HepG2 (cell line): ENCODE data around the gene TEF. TPM values are rescaled to one million over a fixed set of nuclear protein-coding genes. Genes with fewer than 3 reads are reported as not detected.

ENCODE experiments used
- ATAC-seq: fragments of 200-7000 bp; cut with Tn5 transposase; 3 replicates; pipeline ENCODE4 v1.9.1; 2020; ENCODE audit warnings: mild to moderate bottlenecking, moderate library complexity
- BruUV-seq: library from RNA; stranded (reverse); fragments of 400-500 nt; replicated peaks from 2 replicates; lab custom pipeline; 2021; lab: Mats Ljungman, UMichigan
- CTCF ChIA-PET: fragments of 300-600 bp; formaldehyde crosslinking; extraction: SDS; loops from one replicate; lab custom pipeline; 2021; ENCODE audit warnings: low total read pairs, inconsistent platforms, low intra/inter-chr PET ratio; lab: Yijun Ruan, JAX
- POLR2A ChIA-PET: fragments of 350-600 bp; sonication (Branson Sonifier 250); formaldehyde crosslinking; loops from one replicate; lab custom pipeline; 2020; ENCODE audit warnings: antibody characterized with exemption, inconsistent platforms; lab: Yijun Ruan, JAX
- DNase-seq: peaks from one replicate; pipeline ENCODE4 v3.0.0-alpha.2; 2015; ENCODE audit warnings: low spot score
- FAIRE-seq: peaks from 3 replicates; lab custom pipeline; 2011; peaks lifted over from hg19 to GRCh38; lab: Jason Lieb, UNC
- H2AFZ ChIP-seq: one replicate; pipeline ENCODE4 v1.6.1; 2011; ENCODE audit warnings: low read length, inconsistent platforms
- H3K27ac ChIP-seq: fragments of 300-600 bp; 3 replicates; pipeline ENCODE4 v1.8.0; 2011; ENCODE audit warnings: mixed run types, mild to moderate bottlenecking, mixed read lengths, low read length, inconsistent platforms; ENCODE audit not compliant: insufficient read depth; ENCODE audit errors: extremely low read length
- H3K27me3 ChIP-seq, 2 experiments: fragments of 200-600 bp in 1 of 2; 2 replicates in 1 of 2; 3 replicates in 1 of 2; pipeline versions ENCODE4 v1.6.0 to v1.8.0; 2011; ENCODE audit warnings: low read length in 2 of 2, mild to moderate bottlenecking in 2 of 2, moderate library complexity in 2 of 2, inconsistent platforms in 1 of 2; ENCODE audit not compliant: insufficient read depth in 2 of 2, control insufficient read depth in 1 of 2
- H3K36me3 ChIP-seq, 2 experiments: fragments of 200-600 bp in 1 of 2; replicated peaks in 1 of 2; 2 replicates in 1 of 2; 3 replicates in 1 of 2; pipeline versions ENCODE4 v1.5.1 to v1.8.0; 2011; ENCODE audit warnings: low read length in 2 of 2, inconsistent platforms in 1 of 2; ENCODE audit not compliant: insufficient read depth in 2 of 2, control insufficient read depth in 1 of 2
- H3K4me1 ChIP-seq: 2 replicates; pipeline ENCODE4 v1.5.1; 2012; ENCODE audit warnings: low read length, inconsistent platforms; ENCODE audit not compliant: insufficient read depth
- H3K4me2 ChIP-seq: 2 replicates; pipeline ENCODE4 v1.6.0; 2011; ENCODE audit warnings: low read depth, low read length, inconsistent platforms
- H3K4me3 ChIP-seq, 3 experiments: fragments of 200-600 bp in 1 of 3; sonication (generic), shearing (Covaris generic) in 1 of 3; replicated peaks in 1 of 3; 2 replicates each; pipeline ENCODE4 v1.5.1; 2011 to 2016; ENCODE audit warnings: low read length in 3 of 3, inconsistent platforms in 2 of 3, low read depth in 2 of 3, mild to moderate bottlenecking in 2 of 3, control low read depth in 1 of 3, mixed read lengths in 1 of 3; ENCODE audit not compliant: insufficient read depth in 1 of 3
- H3K79me2 ChIP-seq: one replicate; pipeline ENCODE4 v1.6.1; 2011; ENCODE audit warnings: low read length, inconsistent platforms; ENCODE audit not compliant: insufficient read depth
- H3K9ac ChIP-seq: 2 replicates; pipeline ENCODE4 v1.6.0; 2011; ENCODE audit warnings: mild to moderate bottlenecking, low read depth, low read length, inconsistent platforms; ENCODE audit not compliant: insufficient read depth
- H3K9me3 ChIP-seq: 2 replicates; pipeline ENCODE4 v1.5.1; 2012; ENCODE audit warnings: mild to moderate bottlenecking, low read length
- H4K20me1 ChIP-seq: 2 replicates; pipeline ENCODE4 v1.6.0; 2011; ENCODE audit warnings: inconsistent platforms, mild to moderate bottlenecking, low read length, moderate library complexity; ENCODE audit not compliant: insufficient read depth
- CCAR2 ChIP-seq: fragments of 200-400 bp; formaldehyde crosslinking; optimal IDR thresholded peaks from 2 replicates; pipeline ENCODE3; 2018; ENCODE audit warnings: low read depth, mild to moderate bottlenecking, low read length, moderate library complexity
- CHCHD3 ChIP-seq: sonication (generic); formaldehyde crosslinking; IDR thresholded peaks from 2 replicates; pipeline ENCODE4 v1.8.0; 2022; ENCODE audit warnings: mild to moderate bottlenecking, missing genetic modification reagents, moderate library complexity
- EEA1 ChIP-seq: sonication (generic); formaldehyde crosslinking; IDR thresholded peaks from 2 replicates; pipeline ENCODE4 v1.5.1; 2020; ENCODE audit warnings: mild to moderate bottlenecking, missing genetic modification reagents, borderline replicate concordance
- ELF4 ChIP-seq: sonication (generic); formaldehyde crosslinking; IDR thresholded peaks from 2 replicates; pipeline ENCODE4 v1.5.0; 2020; ENCODE audit warnings: missing genetic modification reagents, mild to moderate bottlenecking, moderate library complexity, borderline replicate concordance
- HOXA5 ChIP-seq: sonication (generic); formaldehyde crosslinking; IDR thresholded peaks from 2 replicates; pipeline ENCODE4 v1.4.0; 2020; ENCODE audit warnings: missing genetic modification reagents
- NFIB ChIP-seq: sonication (generic); formaldehyde crosslinking; IDR thresholded peaks from 2 replicates; pipeline ENCODE4 v1.9.0; 2021; ENCODE audit warnings: missing genetic modification reagents, mild to moderate bottlenecking, borderline replicate concordance
- PAWR ChIP-seq: sonication (generic); formaldehyde crosslinking; IDR thresholded peaks from 2 replicates; pipeline ENCODE4 v1.4.0; 2020; ENCODE audit warnings: missing genetic modification reagents, mild to moderate bottlenecking, borderline replicate concordance
- SRSF4 ChIP-seq: fragments of 200-400 bp; formaldehyde crosslinking; IDR thresholded peaks from one replicate; pipeline ENCODE4 v1.6.1; 2018; ENCODE audit warnings: mild to moderate bottlenecking, low read depth, low read length, moderate library complexity; ENCODE audit not compliant: poor library complexity, severe bottlenecking
- USF2 ChIP-seq, 2 experiments: sonication (generic) in 1 of 2; formaldehyde crosslinking in 1 of 2; IDR thresholded peaks; 2 replicates each; pipeline versions ENCODE4 v1.5.1 to v1.6.1; 2011 to 2020; ENCODE audit warnings: borderline replicate concordance in 1 of 2, low read depth in 1 of 2, low read length in 1 of 2, mild to moderate bottlenecking in 1 of 2, missing genetic modification reagents in 1 of 2, moderate library complexity in 1 of 2
- ZFP36L2 ChIP-seq: sonication (generic); formaldehyde crosslinking; IDR thresholded peaks from 2 replicates; pipeline ENCODE4 v1.4.0; 2020; ENCODE audit warnings: missing genetic modification reagents
- ZNF768 ChIP-seq: sonication (generic); formaldehyde crosslinking; IDR thresholded peaks from 2 replicates; pipeline ENCODE4 v1.4.0; 2020; ENCODE audit warnings: missing genetic modification reagents
- ZNF878 ChIP-seq: sonication (generic); formaldehyde crosslinking; IDR thresholded peaks from 2 replicates; pipeline ENCODE4 v1.8.1; 2023; ENCODE audit warnings: mild to moderate bottlenecking, missing genetic modification reagents, moderate library complexity
- ZSCAN22 ChIP-seq: sonication (generic); formaldehyde crosslinking; IDR thresholded peaks from 2 replicates; pipeline ENCODE4 v1.4.0; 2020; ENCODE audit warnings: mild to moderate bottlenecking, missing genetic modification reagents
- ZSCAN25 ChIP-seq: sonication (generic); formaldehyde crosslinking; IDR thresholded peaks from 2 replicates; pipeline ENCODE4 v1.8.0; 2022; ENCODE audit warnings: mild to moderate bottlenecking, missing genetic modification reagents
- in situ Hi-C: cut with HindIII; loops from 2 replicates; pipeline ENCODE4 v1.10.0; 2017; ENCODE audit warnings: low pct_unique_long_range_greater_than_20kb; ENCODE audit not compliant: extremely low pct_ligation_motif_present
- intact Hi-C: fragments of 100-400 bp; cut with micrococcal nuclease; formaldehyde crosslinking; loops from one replicate; pipeline ENCODE4 v1.10.0; 2022; ENCODE audit not compliant: unreplicated experiment
- polyA plus RNA-seq, 8 experiments: library from polyadenylated mRNA; depleted of rRNA in 3 of 8; stranded (reverse) in 7 of 8; unstranded in 1 of 8; fragments of >200 nt; fragmentation: Illumina TruSeq in 4 of 8; extraction: Trizol in 4 of 8; gene quantifications; 2 replicates each; pipeline versions ENCODE4 v1.2.1 to v1.2.3, GENCODE V29; 2011 to 2016; ENCODE audit warnings: low read depth in 4 of 8, missing spikeins in 1 of 8, mixed read lengths in 1 of 8; ENCODE audit not compliant: insufficient read depth in 1 of 8
- total RNA-seq, 5 experiments: library from RNA; depleted of rRNA; stranded (reverse); fragments of >200 nt; fragmentation: Illumina TruSeq; extraction: Trizol; gene quantifications; 2 replicates each; pipeline ENCODE4 v1.2.3, GENCODE V29; 2016; ENCODE audit warnings: low read depth in 1 of 5
- TF ChIP-seq, protein P1 (sequence below): sonication (generic); formaldehyde crosslinking; IDR thresholded peaks from 2 replicates; pipeline ENCODE4 v1.4.0; 2020; ENCODE audit warnings: missing genetic modification reagents, mild to moderate bottlenecking, borderline replicate concordance
- TF ChIP-seq, protein P2 (sequence below): sonication (generic); formaldehyde crosslinking; IDR thresholded peaks from 2 replicates; pipeline ENCODE4 v1.4.0; 2020; ENCODE audit warnings: missing genetic modification reagents

TEF gene
- total and polyA plus RNA-seq, 2 of the 13 experiments (the other 11 are each of a cell fraction or from before 2014, with no cell fraction given): 7.6 to 11.2 TPM

DNA sequence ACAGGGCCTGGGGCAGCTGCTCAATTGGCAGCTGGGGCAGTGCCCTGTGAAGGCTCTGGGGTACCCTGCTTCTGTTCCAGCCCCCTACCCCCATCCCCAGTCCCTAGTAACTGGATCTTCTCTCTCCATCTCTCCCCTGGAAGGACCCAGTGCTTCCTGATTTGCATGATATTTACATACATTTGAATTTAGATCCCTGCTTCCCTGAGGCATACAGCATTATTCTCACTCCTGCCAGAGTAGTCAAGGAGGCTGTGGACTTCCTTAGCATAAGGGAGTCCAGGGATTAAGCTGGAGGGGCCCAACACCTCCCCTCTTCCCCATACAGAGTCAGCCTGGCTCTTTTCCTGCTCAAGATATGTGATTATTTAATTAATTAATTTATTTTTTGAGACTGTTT is 24.7 kb downstream of the TEF start:
- FAIRE-seq (no peak), ATAC-seq (no peak)
- POLR2A ChIA-PET: interaction anchor here (1.3 kb wide), 1 partner anchor 39 kb away, joined by 3 read pairs; no protein-coding TSS in a partner anchor
- TF ChIP-seq ZFP36L2 (CRISPR knock-in tag): no peak
- no peak for TF ChIP-seq EEA1
- no peak for TF ChIP-seq ZNF768
- no peak for TF ChIP-seq PAWR
- no peak for TF ChIP-seq SRSF4
- no peak for TF ChIP-seq ZNF878
- TF ChIP-seq, protein P1, sequence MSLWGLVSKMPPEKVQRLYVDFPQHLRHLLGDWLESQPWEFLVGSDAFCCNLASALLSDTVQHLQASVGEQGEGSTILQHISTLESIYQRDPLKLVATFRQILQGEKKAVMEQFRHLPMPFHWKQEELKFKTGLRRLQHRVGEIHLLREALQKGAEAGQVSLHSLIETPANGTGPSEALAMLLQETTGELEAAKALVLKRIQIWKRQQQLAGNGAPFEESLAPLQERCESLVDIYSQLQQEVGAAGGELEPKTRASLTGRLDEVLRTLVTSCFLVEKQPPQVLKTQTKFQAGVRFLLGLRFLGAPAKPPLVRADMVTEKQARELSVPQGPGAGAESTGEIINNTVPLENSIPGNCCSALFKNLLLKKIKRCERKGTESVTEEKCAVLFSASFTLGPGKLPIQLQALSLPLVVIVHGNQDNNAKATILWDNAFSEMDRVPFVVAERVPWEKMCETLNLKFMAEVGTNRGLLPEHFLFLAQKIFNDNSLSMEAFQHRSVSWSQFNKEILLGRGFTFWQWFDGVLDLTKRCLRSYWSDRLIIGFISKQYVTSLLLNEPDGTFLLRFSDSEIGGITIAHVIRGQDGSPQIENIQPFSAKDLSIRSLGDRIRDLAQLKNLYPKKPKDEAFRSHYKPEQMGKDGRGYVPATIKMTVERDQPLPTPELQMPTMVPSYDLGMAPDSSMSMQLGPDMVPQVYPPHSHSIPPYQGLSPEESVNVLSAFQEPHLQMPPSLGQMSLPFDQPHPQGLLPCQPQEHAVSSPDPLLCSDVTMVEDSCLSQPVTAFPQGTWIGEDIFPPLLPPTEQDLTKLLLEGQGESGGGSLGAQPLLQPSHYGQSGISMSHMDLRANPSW (CRISPR knock-in tag): no peak
- no peak for TF ChIP-seq HOXA5 (CRISPR knock-in tag)
- no peak for TF ChIP-seq CCAR2
- TF ChIP-seq, protein P2, sequence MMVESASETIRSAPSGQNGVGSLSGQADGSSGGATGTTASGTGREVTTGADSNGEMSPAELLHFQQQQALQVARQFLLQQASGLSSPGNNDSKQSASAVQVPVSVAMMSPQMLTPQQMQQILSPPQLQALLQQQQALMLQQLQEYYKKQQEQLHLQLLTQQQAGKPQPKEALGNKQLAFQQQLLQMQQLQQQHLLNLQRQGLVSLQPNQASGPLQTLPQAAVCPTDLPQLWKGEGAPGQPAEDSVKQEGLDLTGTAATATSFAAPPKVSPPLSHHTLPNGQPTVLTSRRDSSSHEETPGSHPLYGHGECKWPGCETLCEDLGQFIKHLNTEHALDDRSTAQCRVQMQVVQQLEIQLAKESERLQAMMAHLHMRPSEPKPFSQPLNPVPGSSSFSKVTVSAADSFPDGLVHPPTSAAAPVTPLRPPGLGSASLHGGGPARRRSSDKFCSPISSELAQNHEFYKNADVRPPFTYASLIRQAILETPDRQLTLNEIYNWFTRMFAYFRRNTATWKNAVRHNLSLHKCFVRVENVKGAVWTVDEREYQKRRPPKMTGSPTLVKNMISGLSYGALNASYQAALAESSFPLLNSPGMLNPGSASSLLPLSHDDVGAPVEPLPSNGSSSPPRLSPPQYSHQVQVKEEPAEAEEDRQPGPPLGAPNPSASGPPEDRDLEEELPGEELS (CRISPR knock-in tag): no peak
- TF ChIP-seq ELF4 (CRISPR knock-in tag): no peak
- TF ChIP-seq NFIB: no peak
- no peak for TF ChIP-seq ZSCAN22 (CRISPR knock-in tag)
- no peak for TF ChIP-seq CHCHD3 (CRISPR knock-in tag)
- no peak for TF ChIP-seq ZSCAN25
- no peak for TF ChIP-seq USF2 (IDR thresholded peaks at IDR 0.05; ENCODE audit: low read depth, low read length)
- no peak for TF ChIP-seq USF2 (CRISPR knock-in tag; IDR thresholded peaks at IDR 0.05; ENCODE audit: borderline replicate concordance)

More for the DNA sequence above, 24.7 kb downstream of the TEF start:
- H3K27ac ChIP-seq: no peak overlapping the region
- H3K9me3 ChIP-seq: no peaks in the 10 kb centered on the region
- intact Hi-C loops: no loop called here
- CTCF ChIA-PET: no interaction called here
- no peak for DNase-seq
- in situ Hi-C loops: no loop called here
- no peak overlapping the region for H2AFZ ChIP-seq
- no TSS peak for BruUV-seq
- peaks cover 0 to 1% of the 10 kb centered on the region in 2 experiments; a peak in 1 of 5 replicates for H3K27me3 ChIP-seq
- H3K4me2 ChIP-seq: no peak overlapping the region
- no peaks in the 10 kb centered on the region for H4K20me1 ChIP-seq
- no peak overlapping the region for H3K4me3 ChIP-seq
- H3K4me1 ChIP-seq: peaks cover 50% of the 10 kb centered on the region
- no peak overlapping the region for H3K9ac ChIP-seq
- no peaks in the 10 kb centered on the region for H3K36me3 ChIP-seq
- no peaks in the 10 kb centered on the region for H3K79me2 ChIP-seq
